NB4 (cell line): ENCODE measurements around the gene DGCR8.

Source experiments
- CTCF ChIP-seq: IDR thresholded peaks from one replicate; pipeline ENCODE4 v1.5.1; 2012; ENCODE audit warnings: low read depth, low read length
- POLR2A ChIP-seq: IDR thresholded peaks from 2 replicates; pipeline ENCODE4 v1.6.1; 2011; ENCODE audit warnings: mild to moderate bottlenecking; ENCODE audit not compliant: insufficient read length; ENCODE audit errors: extremely low read depth

- TF ChIP-seq CTCF (no peak), POLR2A (no peak)
These were observed 27.5 kb upstream of the DGCR8 start for GRCh38 chr22:20052309-20053259.
